ENCODE data around the gene FOXK2. TPM values are rescaled to one million over a fixed set of nuclear protein-coding genes. Genes with fewer than 3 reads are reported as not detected.
"Not testable (repeated sequence)": the region's sequence is repeated elsewhere in the genome, so short reads cannot be mapped to it uniquely, and the experiment has no call there.

FOXK2 gene
- total RNA-seq, 1 donor from 2014 or later: 97.4 TPM

- intact Hi-C loops (cut with micrococcal nuclease): loop anchor here (5.0 kb wide), 3 partner anchors 61 to 201 kb away; no protein-coding TSS in a partner anchor
- Mint-ChIP-seq H3K36me3 (ENCODE audit: low read depth) (peaks cover 1% of the 10 kb centered on the region), H3K27ac (no peak overlapping the region), H3K4me1 (peaks cover 25% of the 10 kb centered on the region), H3K27me3 (no peaks in the 10 kb centered on the region), H3K9me3 (no peaks in the 10 kb centered on the region), H3K4me3 (no peak overlapping the region)
- DNase-seq: no peak
Measured at GRCh38 chr17:82553210-82553930, 33.8 kb downstream of the FOXK2 start.

GRCh38 chr17:82557510-82557909, 38.0 kb downstream of the FOXK2 start:
- H3K36me3 Mint-ChIP-seq (ENCODE audit: low read depth); DNase-seq; intact Hi-C loops (cut with micrococcal nuclease); H3K9me3 Mint-ChIP-seq; H3K27ac Mint-ChIP-seq; H3K4me3 Mint-ChIP-seq; H3K27me3 Mint-ChIP-seq: not testable (repeated sequence)
- peaks cover 14% of the 10 kb centered on the region for H3K4me1 Mint-ChIP-seq

- no peak for DNase-seq
- intact Hi-C loops (cut with micrococcal nuclease): no loop called here
- peaks cover 6% of the 10 kb centered on the region for H3K4me1 Mint-ChIP-seq
- no peaks in the 10 kb centered on the region for H3K27me3 Mint-ChIP-seq
- no peak overlapping the region for H3K27ac Mint-ChIP-seq
- no peaks in the 10 kb centered on the region for H3K36me3 Mint-ChIP-seq (ENCODE audit: low read depth)
- H3K4me3 Mint-ChIP-seq: no peak overlapping the region
- no peaks in the 10 kb centered on the region for H3K9me3 Mint-ChIP-seq
Measured at GRCh38 chr17:82559566-82560251, 40.2 kb downstream of the FOXK2 start.

GRCh38 chr17:82560252-82560642, 40.7 kb downstream of the FOXK2 start:
- DNase-seq: no peak
- no peak overlapping the region for H3K27ac Mint-ChIP-seq
- H3K27me3 Mint-ChIP-seq: no peaks in the 10 kb centered on the region

GRCh38 chr17:82560802-82561428, 41.4 kb downstream of the FOXK2 start:
- Mint-ChIP-seq H3K4me1 (peaks cover 6% of the 10 kb centered on the region), H3K27me3 (no peaks in the 10 kb centered on the region), H3K9me3 (no peaks in the 10 kb centered on the region), H3K4me3 (no peak overlapping the region), H3K36me3 (ENCODE audit: low read depth) (peaks cover 7% of the 10 kb centered on the region), H3K27ac (peak overlapping the region; percentile 2)
- intact Hi-C loops (cut with micrococcal nuclease): no loop called here
- no peak for DNase-seq

More at GRCh38 chr17:82560252-82560642, 40.7 kb downstream of the FOXK2 start:
- Mint-ChIP-seq H3K4me3 (no peak overlapping the region), H3K36me3 (ENCODE audit: low read depth) (peaks cover 4% of the 10 kb centered on the region), H3K9me3 (no peaks in the 10 kb centered on the region), H3K4me1 (peaks cover 6% of the 10 kb centered on the region)
- intact Hi-C loops (cut with micrococcal nuclease): no loop called here

GRCh38 chr17:82561429-82562035, 42.0 kb downstream of the FOXK2 start:
- H3K27ac Mint-ChIP-seq: no peak overlapping the region

GRCh38 chr17:82562718-82563220, 43.2 kb downstream of the FOXK2 start:
- H3K4me3 Mint-ChIP-seq; H3K27me3 Mint-ChIP-seq; intact Hi-C loops (cut with micrococcal nuclease); H3K27ac Mint-ChIP-seq; H3K9me3 Mint-ChIP-seq; DNase-seq; H3K4me1 Mint-ChIP-seq: not testable (repeated sequence)
- H3K36me3 Mint-ChIP-seq (ENCODE audit: low read depth): peaks cover 17% of the 10 kb centered on the region

More at GRCh38 chr17:82561429-82562035, 42.0 kb downstream of the FOXK2 start:
- DNase-seq: no peak
- H3K9me3 Mint-ChIP-seq: no peaks in the 10 kb centered on the region
- intact Hi-C loops (cut with micrococcal nuclease): no loop called here
- H3K4me3 Mint-ChIP-seq: no peak overlapping the region
- no peaks in the 10 kb centered on the region for H3K27me3 Mint-ChIP-seq
- H3K4me1 Mint-ChIP-seq: peaks cover 6% of the 10 kb centered on the region
- H3K36me3 Mint-ChIP-seq (ENCODE audit: low read depth): peaks cover 11% of the 10 kb centered on the region

- DNase-seq: no peak
- Mint-ChIP-seq H3K4me3 (no peak overlapping the region), H3K27me3 (no peaks in the 10 kb centered on the region), H3K27ac (no peak overlapping the region), H3K36me3 (ENCODE audit: low read depth) (peaks cover 19% of the 10 kb centered on the region), H3K9me3 (no peaks in the 10 kb centered on the region), H3K4me1 (peaks cover 4% of the 10 kb centered on the region)
- intact Hi-C loops (cut with micrococcal nuclease): no loop called here
Measured at GRCh38 chr17:82563318-82563717, 43.8 kb downstream of the FOXK2 start.

- DNase-seq; H3K27ac Mint-ChIP-seq; H3K4me3 Mint-ChIP-seq; H3K9me3 Mint-ChIP-seq; H3K27me3 Mint-ChIP-seq; intact Hi-C loops (cut with micrococcal nuclease); H3K4me1 Mint-ChIP-seq: not testable (repeated sequence)
- peaks cover 22% of the 10 kb centered on the region for H3K36me3 Mint-ChIP-seq (ENCODE audit: low read depth)
Measured at GRCh38 chr17:82563745-82564144, 44.2 kb downstream of the FOXK2 start.

- Mint-ChIP-seq H3K4me1 (peaks cover 4% of the 10 kb centered on the region), H3K27ac (no peak overlapping the region), H3K36me3 (ENCODE audit: low read depth) (peaks cover 25% of the 10 kb centered on the region), H3K9me3 (no peaks in the 10 kb centered on the region), H3K27me3 (no peaks in the 10 kb centered on the region), H3K4me3 (no peak overlapping the region)
- intact Hi-C loops (cut with micrococcal nuclease): no loop called here
- DNase-seq: no peak
Measured at GRCh38 chr17:82564241-82564640, 44.7 kb downstream of the FOXK2 start.

GRCh38 chr17:82565551-82565950, 46.0 kb downstream of the FOXK2 start:
- H3K4me1 Mint-ChIP-seq: peaks cover 4% of the 10 kb centered on the region
- intact Hi-C loops (cut with micrococcal nuclease): no loop called here
- H3K9me3 Mint-ChIP-seq: no peaks in the 10 kb centered on the region
- H3K36me3 Mint-ChIP-seq (ENCODE audit: low read depth): peaks cover 27% of the 10 kb centered on the region
- H3K27me3 Mint-ChIP-seq: no peaks in the 10 kb centered on the region
- DNase-seq: no peak
- H3K27ac Mint-ChIP-seq: no peak overlapping the region
- H3K4me3 Mint-ChIP-seq: no peak overlapping the region

- intact Hi-C loops (cut with micrococcal nuclease): no loop called here
- Mint-ChIP-seq H3K4me1 (peaks cover 2% of the 10 kb centered on the region), H3K27ac (no peak overlapping the region), H3K27me3 (no peaks in the 10 kb centered on the region), H3K9me3 (no peaks in the 10 kb centered on the region), H3K4me3 (no peak overlapping the region), H3K36me3 (ENCODE audit: low read depth) (peaks cover 28% of the 10 kb centered on the region)
- DNase-seq: no peak
Measured at GRCh38 chr17:82566129-82566960, 46.8 kb downstream of the FOXK2 start.

GRCh38 chr17:82567286-82567685, 47.8 kb downstream of the FOXK2 start:
- intact Hi-C loops (cut with micrococcal nuclease): no loop called here
- DNase-seq: no peak
- Mint-ChIP-seq H3K27ac (no peak overlapping the region), H3K27me3 (no peaks in the 10 kb centered on the region), H3K4me3 (no peak overlapping the region), H3K4me1 (peaks cover 3% of the 10 kb centered on the region), H3K36me3 (ENCODE audit: low read depth) (peaks cover 34% of the 10 kb centered on the region), H3K9me3 (no peaks in the 10 kb centered on the region)
